GM12892 (cell line): ENCODE results near the gene BEND3.

ENCODE experiments used
- POLR2A ChIP-seq: IDR thresholded peaks from 2 replicates; pipeline ENCODE4 v1.6.1; 2011; ENCODE audit warnings: low read depth, low read length, control low read depth
- POLR2AphosphoS5 ChIP-seq: IDR thresholded peaks from 2 replicates; pipeline ENCODE4 v1.6.1; 2011; ENCODE audit warnings: low read depth, low read length, control low read depth
- TAF1 ChIP-seq: IDR thresholded peaks from 2 replicates; pipeline ENCODE4 v1.6.1; 2011; ENCODE audit warnings: low read depth, mild to moderate bottlenecking, control low read depth, low read length, borderline replicate concordance

- TF ChIP-seq POLR2A (no peak), POLR2AphosphoS5 (no peak), TAF1 (no peak)
These were observed 25.3 kb upstream of the BEND3 start for GRCh38 chr6:107140581-107140980.
